Kidney tubule cell (primary cell): Measurements from ENCODE around the gene EPN1.

Experiments
- DNase-seq: peaks from one replicate; pipeline ENCODE4 v3.0.0-alpha.2; 2018; ENCODE audit warnings: low spot score

EPN1 gene

DNA sequence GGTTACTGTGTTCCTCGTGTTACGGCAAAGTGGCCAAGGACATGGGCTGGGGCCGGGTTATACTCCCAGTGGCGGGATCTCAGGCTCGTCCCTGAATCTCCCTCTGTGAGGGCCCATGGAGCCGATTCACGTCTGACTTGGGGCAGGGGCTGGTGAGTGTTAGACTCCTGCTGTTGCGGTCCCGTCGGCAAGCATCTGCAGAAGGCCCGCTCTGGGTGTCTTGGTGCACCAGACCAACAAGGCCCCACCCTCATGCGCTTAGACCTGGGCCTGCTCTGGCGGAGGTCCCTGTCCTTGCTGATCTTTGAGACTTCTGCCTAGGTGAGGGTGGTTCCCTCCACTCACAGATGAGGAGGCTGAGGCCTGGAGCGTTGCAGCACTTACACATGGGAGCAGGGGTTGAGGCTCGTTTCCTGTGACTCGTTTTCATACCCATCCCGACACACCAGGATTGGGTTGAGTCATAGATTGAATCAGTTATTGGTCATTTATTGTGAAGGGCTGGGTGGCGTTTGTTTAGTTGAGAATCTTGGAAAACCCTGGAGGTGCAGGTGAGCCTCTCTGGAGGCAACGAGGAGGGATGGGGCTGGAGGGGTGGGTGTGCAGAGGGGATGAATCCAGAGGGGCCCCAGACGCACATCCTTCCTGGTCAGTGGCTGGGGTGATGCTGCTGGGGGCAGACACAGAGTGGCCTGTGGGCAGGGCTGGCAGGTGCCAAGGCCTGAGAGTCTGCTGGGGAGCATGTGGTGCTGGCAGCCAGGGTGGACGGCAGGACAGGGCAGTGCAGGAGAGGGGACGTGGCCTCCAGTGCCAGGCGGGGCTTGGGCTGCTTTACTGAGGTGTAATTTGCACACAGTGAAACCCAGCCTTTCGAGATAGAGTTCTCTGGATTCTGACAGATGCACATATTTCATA, 4.6 kb downstream of the EPN1 start:
- DNase-seq, result peak; percentile 84

DNA sequence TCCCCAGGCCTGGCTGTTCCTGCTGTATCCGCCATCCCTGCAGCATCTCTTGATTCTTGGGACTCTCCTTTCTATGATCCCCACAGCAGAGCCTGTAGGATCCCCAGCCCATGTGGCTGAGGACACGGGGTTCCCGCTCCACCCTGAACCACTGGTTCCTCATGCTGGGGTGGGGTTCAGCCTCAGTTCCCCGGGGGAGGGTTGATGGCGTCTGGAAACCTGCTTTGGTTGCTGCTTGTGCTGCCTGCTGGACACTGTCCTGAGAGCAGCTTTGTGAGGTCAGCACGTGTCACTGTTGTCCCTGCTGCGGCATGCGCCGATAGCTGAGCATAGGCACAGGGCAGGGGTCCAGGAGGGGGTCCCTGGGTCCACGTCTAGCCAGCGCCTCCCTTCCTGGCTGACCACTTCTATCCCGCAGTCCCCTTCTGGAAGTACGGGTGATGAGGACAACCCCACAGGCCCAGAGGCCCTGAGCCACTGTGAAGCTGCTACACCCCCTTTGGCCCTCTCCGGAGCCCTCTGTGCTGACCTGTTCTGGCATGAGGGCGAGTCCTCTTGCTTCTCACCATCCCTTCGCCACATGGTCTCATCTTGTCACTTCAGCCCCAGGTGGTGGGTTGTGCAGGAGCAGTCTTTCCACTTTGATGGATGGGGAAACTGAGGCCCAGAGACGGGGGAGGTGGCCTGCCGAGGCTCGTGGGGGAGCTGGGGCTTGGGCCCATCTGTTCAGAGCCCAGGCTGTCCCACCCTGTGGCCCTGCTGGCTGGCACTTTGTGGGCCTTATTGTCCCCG, 5.5 kb downstream of the EPN1 start:
- DNase-seq, result no peak

DNA sequence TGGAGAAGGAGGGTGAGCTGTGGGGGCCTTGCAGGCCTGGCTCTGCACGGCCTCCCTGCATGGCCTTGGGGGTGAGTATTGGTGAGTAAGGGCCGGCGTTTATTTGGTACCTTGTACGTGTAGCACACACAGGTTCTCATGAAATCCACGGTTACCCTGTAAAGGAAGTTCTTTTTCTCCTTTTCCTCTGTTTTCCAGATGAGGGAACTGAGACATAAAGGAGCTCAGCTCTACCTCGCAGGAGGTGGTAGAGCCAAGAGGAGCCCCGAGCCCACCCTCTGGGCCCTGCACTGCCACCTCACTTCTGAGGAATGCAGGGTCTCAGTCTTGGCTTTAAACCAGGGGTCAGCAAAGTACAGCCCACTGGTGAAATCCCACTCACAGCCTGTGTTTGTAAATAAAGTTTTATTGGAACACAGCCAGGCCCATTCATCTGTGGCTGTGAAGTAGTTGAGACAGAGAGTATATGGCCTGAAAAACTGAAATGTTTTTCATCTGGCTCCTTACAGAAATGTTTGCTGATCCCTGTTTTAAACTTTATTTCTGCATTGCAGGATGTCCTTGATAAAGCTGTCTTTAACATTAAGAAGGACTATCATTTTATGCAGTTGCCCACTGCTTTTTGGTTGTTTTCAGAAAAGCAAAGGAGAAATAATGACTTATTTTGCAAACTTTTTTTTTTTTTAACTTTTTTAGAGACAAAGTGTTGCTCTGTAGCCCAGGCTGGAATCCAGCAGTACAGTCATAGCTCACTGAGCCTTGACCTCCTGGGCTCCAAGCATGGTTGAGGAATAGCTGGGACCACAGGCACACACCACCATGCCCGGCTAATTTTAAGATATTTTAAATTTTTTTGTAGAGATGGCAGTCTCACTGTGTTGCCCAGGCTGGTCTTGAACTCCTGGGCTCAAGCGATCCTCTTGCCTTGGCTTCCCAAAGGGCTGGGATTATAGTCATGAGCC, 6.4 kb downstream of the EPN1 start:
- peak; percentile 76 for DNase-seq

DNA sequence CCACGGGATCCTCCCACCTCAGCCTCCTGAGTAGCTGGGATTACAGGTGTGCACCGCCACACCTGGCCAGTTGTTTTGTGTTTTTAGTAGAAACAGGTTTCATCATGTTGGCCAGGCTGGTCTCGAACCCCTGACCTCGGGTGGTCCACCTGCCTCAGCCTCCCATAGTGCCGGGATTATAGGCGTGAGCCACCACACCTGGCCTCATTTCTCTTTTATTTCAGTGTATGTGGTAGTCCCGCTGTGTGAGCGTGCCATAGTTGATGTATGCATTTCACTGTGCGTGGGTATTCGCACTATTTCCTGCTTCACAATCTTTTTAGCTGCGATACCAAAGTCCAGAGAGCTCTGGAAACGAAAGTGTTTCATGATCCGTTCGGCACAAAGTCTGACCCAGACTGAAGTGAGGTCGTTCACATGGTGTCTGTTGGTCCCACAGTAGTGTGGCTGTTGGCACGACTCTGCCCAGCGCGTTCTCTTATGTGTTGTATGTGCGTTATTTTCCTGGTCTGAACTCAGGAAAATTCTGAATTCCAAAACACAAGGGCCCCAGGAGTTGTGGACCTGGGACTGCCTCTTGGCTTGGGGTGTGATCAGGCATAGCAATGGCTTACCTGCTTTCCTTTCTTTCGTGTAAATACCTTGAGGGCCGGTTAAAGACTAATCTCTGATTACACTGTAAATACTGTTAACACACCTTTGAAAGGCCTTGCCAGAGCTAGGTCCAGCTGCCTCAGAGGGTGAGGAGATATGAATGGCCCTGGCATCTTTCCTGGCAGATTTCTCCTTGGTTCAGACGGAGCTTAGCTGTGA, 8.6 kb downstream of the EPN1 start:
- peak; percentile 67 for DNase-seq

DNA sequence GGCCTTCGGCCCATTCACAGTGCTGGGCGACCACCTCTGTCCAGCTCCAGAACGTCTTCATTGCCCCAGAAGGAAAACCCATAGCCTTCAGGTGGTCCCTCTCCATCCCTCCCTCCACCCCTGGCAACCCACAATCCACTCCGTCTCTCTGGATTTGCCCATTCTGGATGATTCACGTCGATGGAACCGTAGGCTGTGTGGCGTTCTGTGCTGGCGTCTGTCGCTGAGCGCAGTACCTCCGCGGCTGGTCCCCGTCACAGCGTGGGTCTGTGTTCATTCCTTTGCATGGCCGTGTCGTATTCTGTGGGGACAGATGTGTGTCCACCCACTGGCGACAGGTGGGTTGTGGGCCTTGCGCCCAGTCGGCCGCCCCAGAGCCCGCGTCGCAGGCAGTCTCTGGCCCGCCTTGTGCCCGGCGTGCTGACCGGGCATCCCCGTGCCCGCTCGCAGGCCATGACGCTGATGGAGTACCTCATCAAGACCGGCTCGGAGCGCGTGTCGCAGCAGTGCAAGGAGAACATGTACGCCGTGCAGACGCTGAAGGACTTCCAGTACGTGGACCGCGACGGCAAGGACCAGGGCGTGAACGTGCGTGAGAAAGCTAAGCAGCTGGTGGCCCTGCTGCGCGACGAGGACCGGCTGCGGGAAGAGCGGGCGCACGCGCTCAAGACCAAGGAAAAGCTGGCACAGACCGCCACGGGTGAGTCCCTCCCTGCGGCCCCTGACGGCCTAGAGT, 10.1 kb downstream of the EPN1 start:
- no peak for DNase-seq

DNA sequence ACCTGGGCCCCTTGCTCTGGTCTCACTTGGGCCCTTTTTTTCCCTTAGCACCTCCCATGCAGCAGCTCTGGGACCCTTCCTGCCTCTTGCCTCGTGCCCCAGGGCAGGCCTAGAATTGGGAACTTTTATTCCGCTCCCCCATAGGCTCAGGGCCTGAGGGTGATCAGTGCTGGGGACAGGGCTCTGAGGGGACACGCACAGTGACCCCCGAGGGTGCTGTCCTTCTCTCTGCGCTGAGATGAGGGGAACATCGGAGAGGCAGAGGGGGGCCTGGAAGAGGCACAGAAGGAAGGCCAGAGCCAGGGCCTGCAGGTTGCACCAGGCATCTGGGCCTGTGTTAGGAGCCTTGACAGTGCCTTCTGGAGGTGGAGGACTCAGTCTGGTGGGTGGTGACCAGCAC, 10.8 kb downstream of the EPN1 start:
- DNase-seq, result no peak

DNA sequence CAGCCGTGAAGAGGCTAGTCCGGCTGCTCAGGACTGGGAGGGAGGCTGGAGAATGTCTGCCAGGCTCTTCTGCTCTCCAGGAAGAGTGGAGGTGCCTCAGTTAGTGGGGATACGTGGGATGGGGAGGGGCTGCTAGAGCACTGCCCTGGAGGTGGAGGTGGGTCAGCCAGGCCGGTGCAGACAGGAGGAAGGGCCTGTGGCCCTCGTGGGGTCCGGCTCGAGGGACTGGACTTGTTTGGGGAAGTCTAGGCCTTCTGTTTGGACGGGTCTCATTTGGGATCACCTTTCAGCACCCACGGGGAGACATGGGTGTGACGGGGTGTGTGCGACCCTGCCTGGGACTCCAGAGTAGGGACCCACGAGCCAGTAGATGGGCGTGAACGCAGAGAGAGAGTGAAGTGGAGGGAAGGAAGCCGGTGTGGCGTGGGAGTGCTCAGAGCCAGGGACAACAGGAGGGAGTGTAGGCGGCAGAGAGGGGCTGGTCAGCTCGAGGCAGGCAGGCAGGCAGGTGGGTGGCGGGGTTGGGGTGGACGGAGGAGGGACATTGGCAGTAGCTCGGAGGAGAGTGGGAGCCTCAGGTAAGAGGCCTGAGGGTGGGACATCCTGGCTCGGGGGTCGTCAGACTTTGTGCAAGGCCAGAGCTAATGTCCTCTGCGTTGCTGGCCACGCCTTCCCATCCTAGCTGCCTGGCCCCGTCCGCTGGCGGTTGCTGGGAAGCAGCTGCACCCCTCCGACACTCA, 11.5 kb downstream of the EPN1 start:
- no peak for DNase-seq

DNA sequence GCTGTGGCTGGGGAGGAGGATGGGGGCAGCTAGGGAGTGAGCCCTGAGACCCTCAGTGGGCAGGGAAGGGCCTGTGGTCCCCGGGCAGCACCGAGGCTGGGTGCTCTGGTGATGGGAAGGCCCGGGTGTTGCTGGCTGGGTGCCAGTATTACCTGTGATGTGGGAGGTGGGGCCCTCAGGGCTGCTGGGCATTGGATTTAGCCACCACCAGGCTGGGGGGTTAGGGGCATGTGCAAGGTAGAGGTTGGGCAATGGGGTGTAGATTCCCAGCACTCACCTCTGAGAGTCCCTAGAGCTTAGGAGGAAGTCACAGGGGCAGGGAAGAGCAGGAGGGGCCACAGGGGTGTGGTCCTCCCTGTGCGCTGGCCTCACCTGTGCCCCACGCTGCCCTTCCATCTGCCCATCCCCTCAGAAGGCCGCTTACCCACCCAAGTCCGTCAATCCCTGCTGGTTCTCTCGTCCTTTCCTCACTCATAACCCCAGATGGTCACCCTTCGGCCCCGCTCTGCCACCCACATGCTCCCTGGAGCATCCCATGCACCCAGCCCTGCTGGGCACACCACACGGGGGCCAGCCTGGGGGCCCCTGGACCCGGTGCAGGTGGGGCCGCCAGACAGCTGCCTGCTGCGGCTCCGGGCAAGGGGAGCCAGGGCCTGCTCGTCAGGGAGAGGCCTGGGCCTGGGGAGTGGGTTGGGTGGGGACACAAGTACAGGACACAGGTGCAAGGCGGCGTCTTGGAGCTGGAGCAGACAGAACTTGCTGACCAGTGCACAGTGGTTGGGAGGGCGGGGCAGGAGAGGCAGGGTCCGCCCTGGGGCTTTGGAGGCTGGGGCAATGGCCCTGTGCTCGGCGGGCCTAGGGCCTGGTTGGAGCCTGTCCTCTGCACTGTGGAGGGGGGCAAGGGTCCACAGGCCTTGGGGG, 12.5 kb downstream of the EPN1 start:
- DNase-seq, result no peak

DNA sequence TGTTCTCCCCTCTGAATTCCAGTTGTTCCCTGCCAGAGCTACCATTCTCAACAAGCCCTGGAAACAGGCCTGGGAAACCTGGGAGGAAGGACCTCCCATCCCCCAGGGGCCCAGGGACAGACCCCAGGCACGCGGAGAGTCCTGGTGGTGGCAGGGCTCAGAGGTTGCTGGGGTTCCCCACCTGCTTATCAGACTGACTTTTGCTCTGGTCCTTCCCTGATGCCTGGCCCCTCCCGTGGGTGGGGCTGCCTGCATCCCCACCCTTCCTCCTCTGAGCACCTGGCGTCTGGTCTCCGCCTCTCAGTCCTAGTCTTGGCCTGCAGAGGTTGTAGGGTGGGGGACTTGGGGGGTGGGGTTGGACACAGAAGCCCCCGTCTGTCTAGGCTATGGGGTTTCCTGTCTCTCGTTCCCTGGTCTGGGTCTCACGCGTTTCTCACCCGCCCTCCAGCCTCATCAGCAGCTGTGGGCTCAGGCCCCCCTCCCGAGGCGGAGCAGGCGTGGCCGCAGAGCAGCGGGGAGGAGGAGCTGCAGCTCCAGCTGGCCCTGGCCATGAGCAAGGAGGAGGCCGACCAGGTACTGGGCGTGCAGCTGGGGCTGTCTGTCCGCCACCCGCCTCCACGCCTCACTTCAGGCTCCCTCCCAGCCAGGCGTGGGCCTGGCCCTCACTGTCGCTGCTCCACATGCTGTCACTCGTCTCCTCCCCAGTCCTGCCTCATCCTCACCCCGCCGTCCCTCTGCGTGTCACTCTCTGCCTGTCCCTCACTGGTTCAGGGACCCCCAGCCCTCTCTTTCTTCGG, 13.6 kb downstream of the EPN1 start:
- peak; percentile 30 for DNase-seq

DNA sequence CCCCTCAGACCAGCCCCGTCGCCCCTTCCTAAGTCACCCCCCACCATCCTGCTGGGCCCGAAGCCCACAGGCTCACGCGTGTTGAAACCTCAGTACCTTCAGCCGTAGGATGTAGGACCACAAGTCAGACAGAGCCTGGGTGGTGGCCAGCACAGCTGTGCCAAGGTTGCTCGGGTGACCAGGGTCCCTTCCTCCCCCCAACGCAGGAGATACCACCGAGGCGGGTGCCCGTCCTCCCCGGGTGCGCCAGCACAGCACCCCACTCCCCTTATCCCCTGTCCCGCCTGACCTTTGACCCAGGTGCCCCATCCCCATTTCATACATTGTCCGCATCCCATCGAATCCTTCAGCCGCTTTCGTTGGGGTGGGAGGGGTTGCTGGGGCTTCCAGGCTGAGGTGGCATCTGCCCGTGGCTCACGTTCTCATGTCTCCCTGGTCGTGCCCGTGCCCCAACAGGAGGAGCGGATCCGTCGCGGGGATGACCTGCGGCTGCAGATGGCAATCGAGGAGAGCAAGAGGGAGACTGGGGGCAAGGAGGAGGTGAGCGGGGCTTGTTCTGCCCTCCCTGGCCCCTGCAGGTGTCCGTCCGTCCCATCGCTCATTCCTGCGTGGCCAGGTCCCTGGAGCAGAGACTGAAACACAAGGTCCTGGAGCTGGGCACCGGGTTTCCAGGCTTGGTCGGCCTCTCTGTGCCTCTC, 14.5 kb downstream of the EPN1 start:
- DNase-seq, result no peak

DNA sequence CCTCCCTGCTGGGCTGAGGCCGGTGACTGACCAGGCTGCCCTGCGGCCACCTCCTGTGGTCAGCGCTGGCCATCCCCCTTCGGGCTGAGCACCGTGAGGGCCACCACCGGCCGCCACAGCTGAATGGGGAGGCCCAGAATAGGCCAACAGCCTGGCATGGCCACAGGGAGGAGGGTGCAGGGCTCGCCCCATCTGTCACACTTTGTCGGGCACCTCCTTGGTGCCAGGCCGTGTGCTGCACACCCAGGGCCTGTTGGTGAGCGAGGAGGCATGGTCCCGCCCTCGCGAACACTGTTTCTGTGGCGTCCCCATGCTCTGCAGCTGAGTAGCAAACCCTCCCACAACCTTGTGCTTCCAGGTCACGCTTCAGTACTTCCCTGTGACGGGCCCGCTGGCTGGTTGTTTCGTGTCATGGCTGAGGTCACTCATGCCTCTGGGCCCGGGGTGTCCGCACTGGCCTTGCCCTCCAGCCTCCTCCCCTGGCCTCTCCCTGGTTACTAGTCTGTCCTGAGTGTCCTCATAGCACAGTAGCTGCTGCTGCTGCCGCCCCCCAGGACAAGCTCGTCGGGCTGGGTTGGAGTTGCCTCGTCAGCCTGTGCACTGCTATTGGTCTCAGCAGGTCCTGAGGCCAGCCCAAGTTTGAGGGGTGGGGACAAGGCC, 15.2 kb downstream of the EPN1 start:
- DNase-seq, result peak; percentile 85

DNA sequence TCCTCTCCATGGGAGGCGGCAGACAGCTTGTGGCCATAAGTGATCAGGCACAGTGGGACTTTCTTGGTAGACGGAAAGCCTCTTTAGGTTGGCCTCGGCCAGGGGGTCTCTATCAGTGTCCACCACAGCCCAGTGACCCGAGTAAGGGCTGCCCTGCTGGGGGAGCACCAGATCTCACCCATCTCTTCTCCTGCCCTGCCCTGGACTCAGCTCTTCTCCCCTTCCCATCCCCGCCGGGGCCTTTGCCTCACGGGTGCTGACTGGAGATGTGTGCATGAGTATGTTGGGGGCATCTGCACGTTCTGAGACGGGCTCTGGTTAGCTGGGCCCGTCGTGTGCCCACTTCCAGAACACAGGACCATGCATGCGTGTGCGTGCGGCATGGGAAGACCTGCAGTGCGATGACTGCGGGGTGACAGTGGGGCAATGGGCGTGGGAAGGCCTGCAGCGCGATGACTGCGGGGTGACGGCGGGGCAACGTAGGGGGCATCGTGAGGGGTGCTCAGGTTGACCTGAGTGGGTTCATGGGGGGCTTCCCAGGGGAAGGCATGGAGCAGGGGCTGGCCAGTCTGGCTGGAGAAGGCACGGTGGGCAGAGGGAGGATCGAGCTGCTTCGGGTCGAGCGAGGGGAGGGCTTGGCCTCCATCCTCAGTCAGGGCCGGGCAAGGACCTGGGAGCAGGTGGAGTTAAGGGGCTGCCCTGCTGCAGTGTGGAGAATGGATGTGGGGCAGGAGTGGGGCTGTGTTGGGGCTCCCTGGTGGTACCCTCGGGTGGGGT, 15.9 kb downstream of the EPN1 start:
- no peak for DNase-seq

DNA sequence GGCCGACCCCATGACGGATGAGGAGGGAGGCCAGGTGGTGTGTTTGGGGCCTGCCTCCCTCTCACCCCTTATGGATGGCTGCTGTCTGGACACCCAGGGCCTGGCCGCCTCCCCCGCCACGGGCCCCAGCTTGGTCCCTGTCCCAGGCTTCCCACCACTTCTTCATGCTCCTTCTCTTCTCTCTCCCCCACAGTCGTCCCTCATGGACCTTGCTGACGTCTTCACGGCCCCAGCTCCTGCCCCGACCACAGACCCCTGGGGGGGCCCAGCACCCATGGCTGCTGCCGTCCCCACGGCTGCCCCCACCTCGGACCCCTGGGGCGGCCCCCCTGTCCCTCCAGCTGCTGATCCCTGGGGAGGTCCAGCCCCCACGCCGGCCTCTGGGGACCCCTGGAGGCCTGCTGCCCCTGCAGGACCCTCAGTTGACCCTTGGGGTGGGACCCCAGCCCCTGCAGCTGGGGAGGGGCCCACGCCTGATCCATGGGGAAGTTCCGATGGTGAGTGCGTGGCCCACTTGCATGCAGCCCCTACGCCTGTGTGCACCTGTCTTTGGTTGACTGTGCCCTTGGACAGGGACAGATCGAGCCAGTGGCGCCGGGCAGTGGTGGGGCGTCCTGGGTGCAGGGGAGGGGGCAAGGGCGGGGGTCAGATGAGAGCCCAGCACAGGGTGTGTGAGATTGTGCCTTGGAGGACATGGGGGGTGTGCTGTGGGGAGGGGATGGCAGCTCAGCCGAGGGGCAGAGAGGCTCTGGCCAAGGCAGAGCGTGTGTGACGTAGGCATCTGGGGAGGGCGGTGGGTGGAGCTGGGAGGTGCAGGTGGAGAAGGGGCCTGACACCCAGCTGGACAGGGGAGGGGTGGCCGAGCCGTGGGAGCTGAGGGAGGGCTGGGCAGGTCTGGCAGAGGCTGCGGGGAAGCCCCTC, 16.8 kb downstream of the EPN1 start:
- no peak for DNase-seq

DNA sequence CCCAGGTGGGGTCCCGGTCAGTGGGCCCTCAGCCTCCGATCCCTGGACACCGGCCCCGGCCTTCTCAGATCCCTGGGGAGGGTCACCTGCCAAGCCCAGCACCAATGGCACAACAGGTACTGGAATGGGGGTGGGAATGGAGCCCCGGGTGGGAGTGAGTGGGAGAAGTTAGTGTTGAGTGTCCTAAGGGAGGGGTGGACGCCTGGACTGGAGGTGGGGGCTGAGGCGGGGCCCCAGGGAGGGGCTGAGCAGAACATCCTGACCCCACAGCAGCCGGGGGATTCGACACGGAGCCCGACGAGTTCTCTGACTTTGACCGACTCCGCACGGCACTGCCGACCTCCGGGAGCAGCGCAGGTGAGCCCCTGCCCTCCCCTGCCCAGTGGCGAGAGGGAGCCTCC, 17.7 kb downstream of the EPN1 start:
- DNase-seq, result no peak
